Hematopoietic multipotent progenitor cell treated with erythropoietin and hydrocortisone succinate and interleukin-3 and kit ligand, for 17 days (in vitro differentiated cells): ENCODE data around the gene THAP8.
"Not testable (repeated sequence)": the region's sequence is repeated elsewhere in the genome, so short reads cannot be mapped to it uniquely, and the experiment has no call there.

Experiments
- DNase-seq: peaks from one replicate; pipeline ENCODE4 v3.0.0-alpha.2; 2015; ENCODE audit warnings: low spot score

THAP8 gene

GRCh38 chr19:36068810-36069499 lies 14.9 kb upstream of the THAP8 start:
- DNase-seq, result not testable (repeated sequence)

- no peak for DNase-seq
Observed at GRCh38 chr19:36067681-36068080, 13.6 kb upstream of the THAP8 start.

GRCh38 chr19:36064826-36065225 lies 10.7 kb upstream of the THAP8 start:
- no peak for DNase-seq

GRCh38 chr19:36061367-36061766 lies 7.3 kb upstream of the THAP8 start:
- no peak for DNase-seq

- DNase-seq, result peak; percentile 14
Observed at GRCh38 chr19:36060430-36060829, 6.3 kb upstream of the THAP8 start.

- no peak for DNase-seq
Observed at GRCh38 chr19:36059180-36059910, 5.3 kb upstream of the THAP8 start.

GRCh38 chr19:36058481-36059179 lies 4.5 kb upstream of the THAP8 start:
- no peak for DNase-seq

GRCh38 chr19:36054733-36055686 lies 925 bp upstream of the THAP8 start, which contains the start of gene WDR62:
WDR62 (plus strand) TSS chr19:36054897; CDS start chr19:36054972, 75 bp downstream.
- no peak for DNase-seq

GRCh38 chr19:36051637-36052036 lies 2.4 kb downstream of the THAP8 start:
- no peak for DNase-seq

- no peak for DNase-seq
Observed at GRCh38 chr19:36051236-36051635, 2.8 kb downstream of the THAP8 start.

- DNase-seq, result no peak
Observed at GRCh38 chr19:36049080-36049698, 4.9 kb downstream of the THAP8 start.

GRCh38 chr19:36047835-36048234 lies 6.2 kb downstream of the THAP8 start:
- no peak for DNase-seq

- no peak for DNase-seq
Observed at GRCh38 chr19:36046443-36047050, 7.5 kb downstream of the THAP8 start.

GRCh38 chr19:36043952-36044351 lies 10.1 kb downstream of the THAP8 start:
- no peak for DNase-seq

- DNase-seq, result no peak
Observed at GRCh38 chr19:36041831-36042230, 12.3 kb downstream of the THAP8 start.

- DNase-seq, result not testable (repeated sequence)
Observed at GRCh38 chr19:36041092-36041491, 13.0 kb downstream of the THAP8 start.

GRCh38 chr19:36040495-36040894 lies 13.6 kb downstream of the THAP8 start:
- no peak for DNase-seq

- no peak for DNase-seq
Observed at GRCh38 chr19:36032251-36033104, 21.6 kb downstream of the THAP8 start, which contains the start of gene CLIP3. CLIP3 (minus strand) TSS chr19:36032873; CDS start chr19:36032357, 516 bp downstream.

- no peak for DNase-seq
Observed at GRCh38 chr19:36031308-36031707, 22.8 kb downstream of the THAP8 start.
